Stimulated activated CD4-positive, alpha-beta T cell treated with anti-CD3 and anti-CD28 coated beads, Interleukin-15, amount 100 ng/mL, for 1 hour (primary cell): Measurements from ENCODE around the gene MDH2.
"Not testable (repeated sequence)": the region's sequence is repeated elsewhere in the genome, so short reads cannot be mapped to it uniquely, and the experiment has no call there.

ENCODE experiments used
- DNase-seq, 2 donors: peaks; one replicate each; pipeline ENCODE4 v3.0.0-alpha.2; 2020; ENCODE audit warnings: low read depth in 1 of 2, low spot score in 1 of 2

The MDH2 gene, protein sequence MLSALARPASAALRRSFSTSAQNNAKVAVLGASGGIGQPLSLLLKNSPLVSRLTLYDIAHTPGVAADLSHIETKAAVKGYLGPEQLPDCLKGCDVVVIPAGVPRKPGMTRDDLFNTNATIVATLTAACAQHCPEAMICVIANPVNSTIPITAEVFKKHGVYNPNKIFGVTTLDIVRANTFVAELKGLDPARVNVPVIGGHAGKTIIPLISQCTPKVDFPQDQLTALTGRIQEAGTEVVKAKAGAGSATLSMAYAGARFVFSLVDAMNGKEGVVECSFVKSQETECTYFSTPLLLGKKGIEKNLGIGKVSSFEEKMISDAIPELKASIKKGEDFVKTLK

GRCh38 chr7:76047811-76048667 lies at the start of gene MDH2, which contains the start of gene STYXL1:
MDH2 (plus strand) TSS chr7:76048106; CDS start chr7:76048161, 55 bp downstream.
STYXL1 (minus strand) TSS chr7:76048000; CDS start chr7:76030523, 17,477 bp downstream.
- DNase-seq, result peak; percentile 64 to 77

DNA sequence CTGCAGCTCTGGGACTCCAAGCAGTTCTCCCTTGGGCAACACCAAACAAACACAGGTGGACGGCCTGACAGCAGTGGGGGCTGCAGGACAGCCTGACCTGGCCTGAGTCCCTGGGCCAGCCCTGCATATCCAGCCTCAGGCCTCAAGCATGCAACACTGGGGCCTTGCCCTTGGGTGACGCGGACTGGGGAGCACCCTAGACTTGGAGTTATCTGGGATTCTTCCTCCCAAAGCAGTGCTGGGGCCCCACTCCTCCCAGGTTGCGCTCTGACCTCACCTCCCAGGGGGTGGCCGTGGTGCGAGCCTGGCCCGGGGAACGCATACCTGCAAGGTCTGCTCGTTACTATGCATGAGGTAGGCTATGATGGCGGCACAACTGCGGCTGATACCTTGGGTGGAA lies 47.3 kb upstream of the MDH2 start:
- no peak for DNase-seq

DNA sequence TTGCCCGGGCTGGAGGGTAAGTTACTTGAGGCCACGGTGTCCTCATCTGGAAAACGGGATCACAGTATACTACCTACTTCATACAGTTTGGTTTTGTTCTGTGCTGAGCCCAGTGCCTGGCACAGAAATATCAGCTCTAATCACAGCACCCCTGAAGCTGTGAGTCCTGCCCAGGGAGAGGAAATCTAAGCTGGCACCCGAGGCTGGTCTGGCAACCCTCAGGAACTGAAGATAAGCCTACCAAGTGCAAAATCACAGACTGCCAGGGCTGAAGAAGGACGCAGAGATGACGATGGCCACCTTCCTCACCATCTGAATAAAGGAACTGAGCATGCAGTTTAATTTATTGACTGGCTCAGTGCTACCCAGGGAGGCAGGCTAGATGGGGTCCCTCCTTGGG lies 45.8 kb upstream of the MDH2 start:
- no peak for DNase-seq

GRCh38 chr7:76002822-76003221 lies 45.1 kb upstream of the MDH2 start:
- no peak for DNase-seq

GRCh38 chr7:76003351-76003750 lies 44.6 kb upstream of the MDH2 start:
- no peak for DNase-seq

DNA sequence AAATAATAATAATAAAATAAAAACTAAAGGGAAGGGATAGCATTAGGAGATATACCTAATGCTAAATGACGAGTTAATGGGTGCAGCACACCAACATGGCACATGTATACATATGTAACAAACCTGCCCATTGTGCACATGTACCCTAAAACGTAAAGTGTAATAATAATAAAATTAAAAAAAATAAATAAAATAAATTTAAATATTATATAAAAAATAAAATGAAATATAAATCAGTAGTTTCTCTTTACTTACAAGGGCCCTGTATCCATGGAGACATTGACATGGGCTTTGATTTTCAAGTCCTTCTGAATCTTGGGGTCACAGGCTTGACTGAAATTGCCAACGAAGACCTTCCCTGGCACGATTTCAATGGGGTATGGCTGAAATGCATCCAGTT lies 42.9 kb upstream of the MDH2 start:
- not testable (repeated sequence) for DNase-seq

GRCh38 chr7:76008156-76008687 lies 39.7 kb upstream of the MDH2 start:
- DNase-seq, result no peak

DNA sequence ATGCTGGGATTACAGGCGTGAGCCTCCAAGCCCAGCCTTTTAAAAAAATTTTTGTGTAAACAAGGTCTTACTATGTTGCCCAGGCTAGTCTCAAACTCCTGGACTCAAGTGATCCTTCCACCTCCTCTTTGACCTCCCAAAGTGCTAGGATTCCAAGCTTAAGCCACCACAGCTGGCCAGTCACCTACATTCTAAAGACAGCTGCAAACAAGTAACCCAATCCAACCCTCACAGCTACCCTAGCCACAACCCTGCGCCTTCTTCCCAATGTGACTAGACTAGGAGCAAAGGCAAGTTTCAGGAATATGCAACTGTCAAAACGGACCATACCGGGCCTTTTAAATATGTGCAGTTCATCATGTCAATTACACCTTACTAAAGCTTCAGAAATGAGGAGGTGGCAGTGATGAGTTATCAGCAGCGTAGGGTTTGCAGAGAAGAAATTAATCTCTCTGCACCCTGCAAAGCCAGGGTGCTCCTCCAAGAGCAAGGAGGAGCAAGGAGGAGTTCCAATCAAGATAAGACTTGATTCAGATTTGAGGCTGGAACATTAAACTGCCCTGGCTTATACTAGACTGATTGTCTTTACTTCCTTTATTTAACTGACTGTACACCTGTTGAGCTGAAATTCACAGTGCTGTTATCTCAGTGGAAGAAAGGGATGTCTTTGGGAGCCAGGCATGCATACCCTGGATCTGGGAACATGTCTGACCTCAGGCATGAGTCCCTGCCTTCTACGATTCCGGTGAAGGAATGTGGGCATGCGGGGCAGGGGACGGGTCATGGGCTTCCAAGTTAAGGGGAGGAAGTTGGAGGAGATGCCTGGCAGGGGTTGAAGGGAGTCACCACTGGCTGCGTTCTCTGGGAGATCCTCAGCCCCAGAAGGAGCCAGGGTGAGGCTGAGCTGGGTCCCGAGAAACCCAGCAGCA lies 38.0 kb upstream of the MDH2 start:
- DNase-seq, result no peak

- DNase-seq, result no peak
Observed at GRCh38 chr7:76011442-76011861, 36.5 kb upstream of the MDH2 start.

GRCh38 chr7:76016191-76016947 lies 31.5 kb upstream of the MDH2 start:
- no peak for DNase-seq

- not testable (repeated sequence) for DNase-seq
Observed at GRCh38 chr7:76018520-76018919, 29.4 kb upstream of the MDH2 start.

DNA sequence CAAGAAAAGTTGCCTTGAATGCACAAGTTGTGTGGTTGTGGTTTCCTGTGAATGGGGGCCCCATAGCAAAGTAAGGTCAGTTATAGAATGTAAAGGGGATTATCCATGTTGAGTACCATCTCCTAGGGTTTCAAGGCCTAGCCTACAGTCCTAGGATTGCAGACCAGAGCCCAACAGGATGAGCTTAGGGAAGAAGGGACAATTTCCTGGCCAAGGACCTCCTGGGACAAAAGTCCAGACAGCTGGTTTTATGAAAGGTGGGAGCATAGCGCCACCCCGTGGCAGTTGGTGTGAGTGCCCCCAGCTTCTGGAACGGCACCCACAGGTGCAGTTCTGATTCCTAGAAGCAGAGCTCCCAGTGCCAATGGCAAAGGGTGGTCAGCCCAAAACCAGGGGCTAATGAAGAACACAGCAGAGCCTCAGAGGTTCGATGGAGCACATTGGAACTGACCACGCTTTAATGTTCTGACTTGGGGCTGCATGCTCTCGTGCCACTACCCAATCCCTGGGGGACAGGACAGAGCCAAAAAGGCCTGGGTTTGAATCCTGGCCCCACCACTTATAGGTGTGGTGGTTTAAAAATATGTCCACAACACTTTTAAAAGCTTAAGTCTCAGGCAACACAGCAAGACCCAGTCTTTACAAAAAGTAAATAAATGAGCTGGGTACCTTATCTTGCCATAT lies 27.7 kb upstream of the MDH2 start:
- peak; percentile 39 to 59 for DNase-seq

- DNase-seq, result no peak
Observed at GRCh38 chr7:76022026-76022780, 25.7 kb upstream of the MDH2 start.

DNA sequence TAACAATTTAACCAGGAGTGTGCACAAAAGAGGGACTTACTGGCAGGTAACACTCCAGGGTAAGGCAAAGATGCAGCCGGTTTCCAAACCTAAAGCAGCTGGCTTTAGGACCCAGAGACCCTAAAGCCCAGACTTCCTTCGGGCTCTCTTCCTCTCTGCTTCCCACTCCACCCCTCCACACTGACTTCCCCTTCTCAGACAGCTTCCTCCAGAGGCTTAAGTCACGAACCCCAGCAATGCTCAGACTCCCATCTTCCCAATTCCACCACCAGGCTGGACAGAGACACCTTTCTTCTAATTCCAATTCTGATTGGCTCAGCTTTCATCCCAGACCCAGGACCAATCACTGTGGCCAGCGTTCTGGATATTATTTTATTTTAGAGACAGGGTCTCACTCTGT lies 24.9 kb upstream of the MDH2 start:
- DNase-seq, result no peak

GRCh38 chr7:76029682-76030081 lies 18.2 kb upstream of the MDH2 start:
- not testable (repeated sequence) for DNase-seq

GRCh38 chr7:76031964-76032363 lies 15.9 kb upstream of the MDH2 start:
- DNase-seq, result no peak

DNA sequence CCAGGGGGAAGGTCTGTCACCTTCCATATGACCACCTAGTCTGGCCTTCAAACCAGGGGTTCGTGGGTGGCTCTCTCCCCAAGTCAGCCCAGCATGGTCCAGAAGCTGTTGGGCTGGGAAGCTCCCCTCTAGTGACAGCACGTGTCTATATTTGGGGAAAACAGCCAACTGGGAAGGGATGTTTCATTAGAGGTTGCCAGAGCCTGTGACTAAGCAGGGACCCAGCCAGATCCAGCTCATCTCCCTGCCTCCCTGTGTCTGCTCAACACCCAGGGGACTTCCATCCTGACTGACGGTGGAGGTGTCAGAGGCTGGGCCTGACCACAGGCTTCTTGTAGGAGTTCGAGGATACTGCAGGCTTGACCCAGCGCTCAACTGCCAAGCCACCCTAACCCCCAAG lies 10.6 kb upstream of the MDH2 start:
- DNase-seq, result no peak

GRCh38 chr7:76040126-76040525 lies 7.8 kb upstream of the MDH2 start:
- no peak for DNase-seq

DNA sequence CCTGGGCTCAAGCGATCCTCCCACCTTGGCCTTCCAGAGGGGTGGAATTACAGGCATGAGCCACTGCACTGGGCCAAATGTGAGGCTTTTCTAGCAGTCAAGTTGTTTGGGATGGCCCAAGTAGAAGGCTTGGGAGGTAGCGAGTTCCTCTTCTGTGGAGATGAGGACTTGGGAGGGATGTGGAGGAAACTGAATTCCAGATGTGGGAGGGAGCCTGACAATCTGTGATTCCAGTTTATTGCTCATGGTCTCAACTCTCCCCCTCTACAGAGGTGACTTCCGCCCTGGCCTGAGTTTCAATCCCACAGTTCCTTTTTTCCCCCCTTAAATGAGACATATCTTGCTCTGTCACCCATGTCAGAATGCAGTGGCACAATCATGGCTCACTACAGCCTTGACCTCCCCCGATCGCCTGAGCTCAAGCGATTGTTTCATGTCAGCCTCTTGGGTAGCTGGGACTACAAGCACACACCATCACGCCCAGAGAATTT lies 3.5 kb upstream of the MDH2 start:
- DNase-seq, result no peak
